H1 (cell line): ENCODE results near the gene BRI3BP. TPM values are rescaled to one million over a fixed set of nuclear protein-coding genes. Genes with fewer than 3 reads are reported as not detected.

ENCODE experiments used
- ATF3 ChIP-seq: IDR thresholded peaks from 2 replicates; pipeline ENCODE4 v1.6.1; 2011; ENCODE audit warnings: low read depth, mild to moderate bottlenecking, low read length; ENCODE audit not compliant: insufficient read depth
- BRCA1 ChIP-seq: IDR thresholded peaks from 2 replicates; pipeline ENCODE4 v1.6.1; 2012; ENCODE audit warnings: low read depth, low read length, improper control_type of control experiment
- CHD2 ChIP-seq: IDR thresholded peaks from 2 replicates; pipeline ENCODE4 v1.6.1; 2012; ENCODE audit warnings: low read length, improper control_type of control experiment
- KDM5A ChIP-seq: fragments of 200-600 bp; IDR thresholded peaks from 2 replicates; pipeline ENCODE4 v1.7.1; 2012; ENCODE audit warnings: mild to moderate bottlenecking, low read length, inconsistent platforms, mixed read lengths
- NRF1 ChIP-seq: IDR thresholded peaks from 2 replicates; pipeline ENCODE4 v1.6.1; 2011; ENCODE audit warnings: mild to moderate bottlenecking, low read depth, low read length, improper control_type of control experiment
- RAD21 ChIP-seq, 2 experiments: IDR thresholded peaks in 1 of 2; conservative IDR thresholded peaks in 1 of 2; 2 replicates each; pipeline ENCODE4 v1.6.1; 2011; ENCODE audit warnings: low read depth in 2 of 2, low read length in 2 of 2, improper control_type of control experiment in 1 of 2, inconsistent platforms in 1 of 2, mild to moderate bottlenecking in 1 of 2, moderate library complexity in 1 of 2
- SAP30 ChIP-seq: fragments of 300-600 bp; sonication (generic); IDR thresholded peaks from 2 replicates; pipeline ENCODE4 v1.7.1; 2012; ENCODE audit warnings: low read length, moderate library complexity, mild to moderate bottlenecking, inconsistent platforms; ENCODE audit not compliant: insufficient read depth, insufficient replicate concordance
- polyA plus RNA-seq, 7 experiments: library from polyadenylated mRNA; depleted of rRNA in 3 of 7; stranded (reverse) in 5 of 7; unstranded in 2 of 7; fragments of >200 nt in 5 of 7; fragments of 200-250 nt in 2 of 7; gene quantifications; 1 replicate in 5 of 7; 2 replicates in 1 of 7; 4 replicates in 1 of 7; pipeline versions ENCODE4 v1.2.1 to v1.2.3, GENCODE V29; 2011 to 2013; ENCODE audit warnings: missing spikeins in 2 of 7, mixed read lengths in 2 of 7
- total RNA-seq: library from RNA; stranded (reverse); fragmentation: NEBNext Ultra II Directional; extraction: Animal tissue kit (Norgen Biotek cat#: 25700); gene quantifications from 2 replicates; pipeline ENCODE4 v1.2.1, GENCODE V29; 2021

BRI3BP gene
- total and polyA plus RNA-seq, 2 of the 8 experiments (the other 6 are each of a cell fraction or from before 2014, with no cell fraction given), result 5.4 to 14.2 TPM

GRCh38 chr12:125001636-125002035 lies 8.2 kb downstream of the BRI3BP start (continued):
- TF ChIP-seq KDM5A (no peak), CHD2 (no peak), ATF3 (no peak), NRF1 (no peak), SAP30 (no peak), RAD21 (IDR thresholded peaks at IDR 0.05 in 1 of 2, conservative IDR thresholded peaks at IDR 0.05 in 1 of 2; ENCODE audit: low read depth in 2 of 2, low read length in 2 of 2) (no peak), BRCA1 (no peak)
- TF ChIP-seq, all 59 proteins: peak for 0
